ENCODE measurements around the gene SUMO3. TPM values are rescaled to one million over a fixed set of nuclear protein-coding genes. Genes with fewer than 3 reads are reported as not detected.

Gene SUMO3
- total RNA-seq, 4 donors from 2014 or later, result 41.7 to 56.2 (median 53.7) TPM

GRCh38 chr21:44805226-44805625 is 12.6 kb downstream of the SUMO3 start:
- H3K27me3 ChIP-seq, result no peaks in the 10 kb centered on the region
- WGBS, 2 donors (ENCODE audit: low coverage in 1 of 2), result no CpG with 5 or more reads among the region's 4 CpGs
- no peak overlapping the region for H3K27ac ChIP-seq
- H3K9me3 ChIP-seq, result no peaks in the 10 kb centered on the region
- TF ChIP-seq EP300 (IDR thresholded peaks at IDR 0.05), result no peak
- TF ChIP-seq CTCF (IDR thresholded peaks at IDR 0.05), result no peak
- no peak for TF ChIP-seq POLR2A (IDR thresholded peaks at IDR 0.05)
- TF ChIP-seq POLR2AphosphoS5 (IDR thresholded peaks at IDR 0.05), result no peak
- ATAC-seq, result no peak
- H3K4me3 ChIP-seq, result no peak overlapping the region
- peaks cover 0 to 65% of the 10 kb centered on the region in 2 donors for H3K36me3 ChIP-seq
- H3K4me1 ChIP-seq, result peaks cover 4 to 19% (median 16%) of the 10 kb centered on the region in 3 donors

- H3K9me3 ChIP-seq, result no peaks in the 10 kb centered on the region
- no peak overlapping the region for H3K4me3 ChIP-seq
- WGBS, 2 donors (ENCODE audit: low coverage in 1 of 2), result 54 to 68% methylated on average over 4 to 6 of the region's 6 CpGs
- H3K27ac ChIP-seq, result no peak overlapping the region
- TF ChIP-seq POLR2A (IDR thresholded peaks at IDR 0.05) (no peak), EP300 (IDR thresholded peaks at IDR 0.05) (no peak), CTCF (IDR thresholded peaks at IDR 0.05) (no peak), POLR2AphosphoS5 (IDR thresholded peaks at IDR 0.05) (no peak)
- H3K27me3 ChIP-seq, result no peaks in the 10 kb centered on the region
- ATAC-seq, result no peak
- peaks cover 4 to 24% (median 20%) of the 10 kb centered on the region in 3 donors for H3K4me1 ChIP-seq
- peaks cover 0 to 61% of the 10 kb centered on the region in 2 donors for H3K36me3 ChIP-seq
These were observed 13.1 kb downstream of the SUMO3 start for GRCh38 chr21:44804762-44805161.

GRCh38 chr21:44803651-44804050 is 14.2 kb downstream of the SUMO3 start:
- peaks cover 4 to 35% (median 21%) of the 10 kb centered on the region in 3 donors for H3K4me1 ChIP-seq
- no peak overlapping the region for H3K27ac ChIP-seq
- peaks cover 0 to 50% of the 10 kb centered on the region in 2 donors for H3K36me3 ChIP-seq
- ATAC-seq, result no peak
- H3K27me3 ChIP-seq, result no peaks in the 10 kb centered on the region
- H3K4me3 ChIP-seq, result no peak overlapping the region
- no peaks in the 10 kb centered on the region for H3K9me3 ChIP-seq
- no peak for TF ChIP-seq EP300 (IDR thresholded peaks at IDR 0.05)
- TF ChIP-seq CTCF (IDR thresholded peaks at IDR 0.05), result no peak
- no peak for TF ChIP-seq POLR2A (IDR thresholded peaks at IDR 0.05)
- no peak for TF ChIP-seq POLR2AphosphoS5 (IDR thresholded peaks at IDR 0.05)
- WGBS, 2 donors (ENCODE audit: low coverage in 1 of 2), result 60% methylated on average over 3 of the region's 3 CpGs; no CpG with 5 or more reads in 1 of the 2 donors

DNA sequence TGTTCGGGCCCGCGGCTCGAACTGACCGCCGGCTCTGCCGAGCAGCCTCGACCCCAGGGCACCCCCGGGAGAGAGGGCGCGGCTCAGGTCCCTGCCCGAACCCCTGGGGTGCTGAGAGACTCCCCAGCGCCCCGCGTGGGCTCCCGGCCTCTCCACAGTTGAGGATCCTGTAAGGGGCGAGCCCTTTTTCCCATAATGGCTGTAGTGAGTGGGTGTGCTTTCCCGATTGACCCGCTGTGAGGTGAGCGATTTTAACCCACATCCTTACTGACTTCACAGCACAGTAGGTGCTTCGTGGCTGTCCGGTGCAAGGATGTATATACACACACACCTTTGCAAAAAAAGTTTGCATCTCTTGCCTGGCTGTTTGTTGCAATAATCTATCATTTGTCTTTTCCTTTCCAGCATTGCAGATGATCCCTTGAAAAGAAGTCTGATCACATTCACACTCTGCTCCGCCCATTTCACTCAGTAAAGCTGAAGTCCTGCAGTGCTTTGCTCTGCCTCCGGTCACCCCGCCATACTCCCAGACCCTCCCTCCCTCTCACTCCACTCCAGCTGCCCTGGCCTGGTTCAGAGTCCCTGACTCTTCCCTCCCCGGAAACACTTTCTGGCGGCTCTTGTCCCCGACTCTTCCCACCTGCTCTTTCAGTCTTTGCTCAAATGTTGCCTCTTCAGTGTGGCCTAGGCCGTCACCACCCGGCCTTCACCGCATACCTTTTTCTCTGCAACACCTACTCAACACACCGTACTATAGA is 15.3 kb downstream of the SUMO3 start:
- H3K27ac ChIP-seq, result peak overlapping the region in 3 of 4 donors; percentile 80 to 85 (median 83)
- no peaks in the 10 kb centered on the region for H3K9me3 ChIP-seq
- no peak for TF ChIP-seq CTCF (IDR thresholded peaks at IDR 0.05)
- no peak for TF ChIP-seq POLR2A (IDR thresholded peaks at IDR 0.05)
- TF ChIP-seq EP300 (IDR thresholded peaks at IDR 0.05), result no peak
- TF ChIP-seq POLR2AphosphoS5 (IDR thresholded peaks at IDR 0.05), result no peak
- peaks cover 4 to 40% (median 21%) of the 10 kb centered on the region in 3 donors for H3K4me1 ChIP-seq
- no peak for ATAC-seq
- WGBS, 2 donors (ENCODE audit: low coverage in 1 of 2), result 41 to 45% methylated on average over 13 to 15 of the region's 32 CpGs
- H3K4me3 ChIP-seq, result peak overlapping the region; percentile 96 to 98
- no peaks in the 10 kb centered on the region for H3K27me3 ChIP-seq
- peaks cover 0 to 42% of the 10 kb centered on the region in 2 donors for H3K36me3 ChIP-seq
